ENCODE measurements around the gene CUX1.

DNA sequence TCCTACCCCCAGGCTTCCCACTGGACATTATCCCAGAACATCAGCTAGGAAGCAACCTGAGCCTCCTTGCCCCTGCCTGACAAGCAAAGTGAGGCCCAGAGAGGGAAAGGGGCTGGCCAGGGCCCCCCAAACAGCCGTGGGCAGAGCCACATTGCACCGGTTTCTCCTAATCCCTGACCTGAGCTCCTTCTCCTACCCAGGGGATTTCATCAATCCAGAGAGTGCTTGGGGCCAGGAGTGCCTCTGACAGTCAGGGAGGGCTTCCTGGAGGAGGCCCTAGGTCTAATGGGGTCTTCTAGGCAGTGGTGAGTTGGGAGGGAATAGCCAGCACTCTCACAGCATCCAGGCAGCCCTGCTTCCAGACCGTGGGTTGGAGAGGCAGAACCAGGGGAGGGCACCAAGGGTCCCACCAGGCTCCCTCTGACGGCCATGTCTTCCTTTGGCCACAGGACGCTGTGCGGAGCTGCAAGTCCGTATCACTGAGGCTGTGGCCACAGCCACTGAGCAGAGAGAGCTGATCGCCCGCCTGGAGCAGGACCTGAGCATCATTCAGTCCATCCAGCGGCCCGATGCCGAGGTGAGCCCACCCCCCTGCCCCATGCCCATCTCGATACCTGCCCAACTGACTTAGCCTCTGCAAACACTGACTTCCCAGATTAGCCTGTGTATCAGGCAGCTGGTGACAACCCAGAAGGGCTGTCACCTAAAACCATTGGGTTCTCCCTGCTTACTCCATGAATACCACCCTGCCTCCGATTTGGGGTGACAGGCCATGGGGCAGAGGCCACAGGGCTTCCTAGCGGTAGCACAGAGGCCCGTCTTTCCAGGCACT is 455.7 kb downstream of the CUX1 start:
- TF ChIP-seq EP300 (IDR thresholded peaks at IDR 0.05; ENCODE audit: borderline replicate concordance) (no peak), TEAD4 (IDR thresholded peaks at IDR 0.05) (no peak), YY1 (IDR thresholded peaks at IDR 0.05; ENCODE audit: low read depth) (no peak), RAD21 (IDR thresholded peaks at IDR 0.05; ENCODE audit: low read depth) (no peak), CREB1 (IDR thresholded peaks at IDR 0.05; ENCODE audit: low read depth) (no peak), TAF1 (IDR thresholded peaks at IDR 0.05; ENCODE audit: low read depth) (no peak), EGR1 (IDR thresholded peaks at IDR 0.05) (no peak), TCF12 (IDR thresholded peaks at IDR 0.05; ENCODE audit: low read depth) (no peak)
- TF ChIP-seq, protein P1, sequence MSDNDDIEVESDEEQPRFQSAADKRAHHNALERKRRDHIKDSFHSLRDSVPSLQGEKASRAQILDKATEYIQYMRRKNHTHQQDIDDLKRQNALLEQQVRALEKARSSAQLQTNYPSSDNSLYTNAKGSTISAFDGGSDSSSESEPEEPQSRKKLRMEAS (IDR thresholded peaks at IDR 0.05), result no peak
- TF ChIP-seq, protein P2, sequence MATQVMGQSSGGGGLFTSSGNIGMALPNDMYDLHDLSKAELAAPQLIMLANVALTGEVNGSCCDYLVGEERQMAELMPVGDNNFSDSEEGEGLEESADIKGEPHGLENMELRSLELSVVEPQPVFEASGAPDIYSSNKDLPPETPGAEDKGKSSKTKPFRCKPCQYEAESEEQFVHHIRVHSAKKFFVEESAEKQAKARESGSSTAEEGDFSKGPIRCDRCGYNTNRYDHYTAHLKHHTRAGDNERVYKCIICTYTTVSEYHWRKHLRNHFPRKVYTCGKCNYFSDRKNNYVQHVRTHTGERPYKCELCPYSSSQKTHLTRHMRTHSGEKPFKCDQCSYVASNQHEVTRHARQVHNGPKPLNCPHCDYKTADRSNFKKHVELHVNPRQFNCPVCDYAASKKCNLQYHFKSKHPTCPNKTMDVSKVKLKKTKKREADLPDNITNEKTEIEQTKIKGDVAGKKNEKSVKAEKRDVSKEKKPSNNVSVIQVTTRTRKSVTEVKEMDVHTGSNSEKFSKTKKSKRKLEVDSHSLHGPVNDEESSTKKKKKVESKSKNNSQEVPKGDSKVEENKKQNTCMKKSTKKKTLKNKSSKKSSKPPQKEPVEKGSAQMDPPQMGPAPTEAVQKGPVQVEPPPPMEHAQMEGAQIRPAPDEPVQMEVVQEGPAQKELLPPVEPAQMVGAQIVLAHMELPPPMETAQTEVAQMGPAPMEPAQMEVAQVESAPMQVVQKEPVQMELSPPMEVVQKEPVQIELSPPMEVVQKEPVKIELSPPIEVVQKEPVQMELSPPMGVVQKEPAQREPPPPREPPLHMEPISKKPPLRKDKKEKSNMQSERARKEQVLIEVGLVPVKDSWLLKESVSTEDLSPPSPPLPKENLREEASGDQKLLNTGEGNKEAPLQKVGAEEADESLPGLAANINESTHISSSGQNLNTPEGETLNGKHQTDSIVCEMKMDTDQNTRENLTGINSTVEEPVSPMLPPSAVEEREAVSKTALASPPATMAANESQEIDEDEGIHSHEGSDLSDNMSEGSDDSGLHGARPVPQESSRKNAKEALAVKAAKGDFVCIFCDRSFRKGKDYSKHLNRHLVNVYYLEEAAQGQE (IDR thresholded peaks at IDR 0.05; ENCODE audit: low read depth), result no peak
